Measurements from ENCODE around the gene ULBP2.
"Not testable (repeated sequence)": the region's sequence is repeated elsewhere in the genome, so short reads cannot be mapped to it uniquely, and the experiment has no call there.

The ULBP2 gene

GRCh38 chr6:149922091-149922490, 19.7 kb upstream of the ULBP2 start:
- peaks cover 95% of the 10 kb centered on the region for H3K27me3 ChIP-seq (ENCODE audit: control insufficient read depth, insufficient read depth, low read length)
- not testable (repeated sequence) for H3K36me3 ChIP-seq (ENCODE audit: control insufficient read depth, insufficient read depth, low read length); H3K27ac ChIP-seq (ENCODE audit: low read depth, low read length); H3K9me3 ChIP-seq (ENCODE audit: control insufficient read depth, insufficient read depth, low read depth, low read length); H3K4me1 ChIP-seq (ENCODE audit: control insufficient read depth, insufficient read depth, low read length); H3K9ac ChIP-seq (ENCODE audit: low read length)
- H3K4me3 ChIP-seq (ENCODE audit: low read depth, low read length), result peak overlapping the region; percentile 70

- H3K27me3 ChIP-seq (ENCODE audit: control insufficient read depth, insufficient read depth, low read length), result peaks cover 90% of the 10 kb centered on the region
- H3K4me3 ChIP-seq (ENCODE audit: low read depth, low read length), result peak within 1 kb of the TSS; percentile 70
- H3K9ac ChIP-seq (ENCODE audit: low read length), result no peak within 1 kb of the TSS
- no peaks in the 10 kb centered on the region for H3K36me3 ChIP-seq (ENCODE audit: control insufficient read depth, insufficient read depth, low read length)
- peaks cover 4% of the 10 kb centered on the region; the same call in 1 of the 2 replicates for H3K4me1 ChIP-seq (ENCODE audit: control insufficient read depth, insufficient read depth, low read length)
- H3K27ac ChIP-seq (ENCODE audit: low read depth, low read length), result no peak within 1 kb of the TSS
- H3K9me3 ChIP-seq (ENCODE audit: control insufficient read depth, insufficient read depth, low read depth, low read length), result no peaks in the 10 kb centered on the region
Observed at GRCh38 chr6:149922642-149923326, 19.0 kb upstream of the ULBP2 start, which contains the start of gene RAET1G. TSS of gene RAET1G (minus strand) at chr6:149923121. CDS start at chr6:149923010, 111 bp downstream.

GRCh38 chr6:149923327-149923986, 18.4 kb upstream of the ULBP2 start:
- Histone ChIP-seq H3K9me3 (ENCODE audit: control insufficient read depth, insufficient read depth, low read depth, low read length) (no peaks in the 10 kb centered on the region), H3K9ac (ENCODE audit: low read length) (no peak overlapping the region), H3K27me3 (ENCODE audit: control insufficient read depth, insufficient read depth, low read length) (peaks cover 83% of the 10 kb centered on the region), H3K36me3 (ENCODE audit: control insufficient read depth, insufficient read depth, low read length) (no peaks in the 10 kb centered on the region), H3K27ac (ENCODE audit: low read depth, low read length) (no peak overlapping the region), H3K4me3 (ENCODE audit: low read depth, low read length) (peak overlapping the region; percentile 70), H3K4me1 (ENCODE audit: control insufficient read depth, insufficient read depth, low read length) (peaks cover 4% of the 10 kb centered on the region; the same call in 1 of the 2 replicates)

GRCh38 chr6:149924206-149924932, 17.4 kb upstream of the ULBP2 start:
- no peak overlapping the region for H3K27ac ChIP-seq (ENCODE audit: low read depth, low read length)
- peaks cover 81% of the 10 kb centered on the region for H3K27me3 ChIP-seq (ENCODE audit: control insufficient read depth, insufficient read depth, low read length)
- H3K36me3 ChIP-seq (ENCODE audit: control insufficient read depth, insufficient read depth, low read length), result no peaks in the 10 kb centered on the region
- H3K4me3 ChIP-seq (ENCODE audit: low read depth, low read length), result no peak overlapping the region
- H3K4me1 ChIP-seq (ENCODE audit: control insufficient read depth, insufficient read depth, low read length), result peaks cover 4% of the 10 kb centered on the region; the same call in 1 of the 2 replicates
- no peaks in the 10 kb centered on the region for H3K9me3 ChIP-seq (ENCODE audit: control insufficient read depth, insufficient read depth, low read depth, low read length)
- no peak overlapping the region for H3K9ac ChIP-seq (ENCODE audit: low read length)

GRCh38 chr6:149924933-149925252, 16.9 kb upstream of the ULBP2 start:
- H3K4me1 ChIP-seq (ENCODE audit: control insufficient read depth, insufficient read depth, low read length), result peaks cover 4% of the 10 kb centered on the region; the same call in 1 of the 2 replicates
- no peaks in the 10 kb centered on the region for H3K9me3 ChIP-seq (ENCODE audit: control insufficient read depth, insufficient read depth, low read depth, low read length)
- no peaks in the 10 kb centered on the region for H3K36me3 ChIP-seq (ENCODE audit: control insufficient read depth, insufficient read depth, low read length)
- no peak overlapping the region for H3K4me3 ChIP-seq (ENCODE audit: low read depth, low read length)
- no peak overlapping the region for H3K27ac ChIP-seq (ENCODE audit: low read depth, low read length)
- H3K27me3 ChIP-seq (ENCODE audit: control insufficient read depth, insufficient read depth, low read length), result peaks cover 81% of the 10 kb centered on the region
- no peak overlapping the region for H3K9ac ChIP-seq (ENCODE audit: low read length)

GRCh38 chr6:149925253-149925973, 16.4 kb upstream of the ULBP2 start:
- H3K27ac ChIP-seq (ENCODE audit: low read depth, low read length), result no peak overlapping the region
- H3K4me3 ChIP-seq (ENCODE audit: low read depth, low read length), result peak overlapping the region; percentile 68
- H3K27me3 ChIP-seq (ENCODE audit: control insufficient read depth, insufficient read depth, low read length), result peaks cover 81% of the 10 kb centered on the region
- H3K9ac ChIP-seq (ENCODE audit: low read length), result no peak overlapping the region
- no peaks in the 10 kb centered on the region for H3K36me3 ChIP-seq (ENCODE audit: control insufficient read depth, insufficient read depth, low read length)
- no peaks in the 10 kb centered on the region for H3K9me3 ChIP-seq (ENCODE audit: control insufficient read depth, insufficient read depth, low read depth, low read length)
- H3K4me1 ChIP-seq (ENCODE audit: control insufficient read depth, insufficient read depth, low read length), result peaks cover 4% of the 10 kb centered on the region; the same call in 1 of the 2 replicates

GRCh38 chr6:149925974-149926777, 15.6 kb upstream of the ULBP2 start:
- Histone ChIP-seq H3K27me3 (ENCODE audit: control insufficient read depth, insufficient read depth, low read length) (peaks cover 81% of the 10 kb centered on the region), H3K4me3 (ENCODE audit: low read depth, low read length) (peak overlapping the region; percentile 68), H3K27ac (ENCODE audit: low read depth, low read length) (no peak overlapping the region), H3K4me1 (ENCODE audit: control insufficient read depth, insufficient read depth, low read length) (peaks cover 4% of the 10 kb centered on the region; the same call in 1 of the 2 replicates), H3K9ac (ENCODE audit: low read length) (no peak overlapping the region), H3K36me3 (ENCODE audit: control insufficient read depth, insufficient read depth, low read length) (no peaks in the 10 kb centered on the region), H3K9me3 (ENCODE audit: control insufficient read depth, insufficient read depth, low read depth, low read length) (no peaks in the 10 kb centered on the region)

- not testable (repeated sequence) for H3K9ac ChIP-seq (ENCODE audit: low read length); H3K36me3 ChIP-seq (ENCODE audit: control insufficient read depth, insufficient read depth, low read length); H3K4me3 ChIP-seq (ENCODE audit: low read depth, low read length); H3K9me3 ChIP-seq (ENCODE audit: control insufficient read depth, insufficient read depth, low read depth, low read length); H3K27ac ChIP-seq (ENCODE audit: low read depth, low read length); H3K4me1 ChIP-seq (ENCODE audit: control insufficient read depth, insufficient read depth, low read length)
- peaks cover 81% of the 10 kb centered on the region for H3K27me3 ChIP-seq (ENCODE audit: control insufficient read depth, insufficient read depth, low read length)
Observed at GRCh38 chr6:149927025-149927424, 14.8 kb upstream of the ULBP2 start.

GRCh38 chr6:149929422-149929821, 12.4 kb upstream of the ULBP2 start:
- H3K36me3 ChIP-seq (ENCODE audit: control insufficient read depth, insufficient read depth, low read length), result no peaks in the 10 kb centered on the region
- H3K27ac ChIP-seq (ENCODE audit: low read depth, low read length), result no peak overlapping the region
- no peak overlapping the region for H3K4me3 ChIP-seq (ENCODE audit: low read depth, low read length)
- peaks cover 4% of the 10 kb centered on the region; the same call in 1 of the 2 replicates for H3K4me1 ChIP-seq (ENCODE audit: control insufficient read depth, insufficient read depth, low read length)
- peaks cover 77% of the 10 kb centered on the region for H3K27me3 ChIP-seq (ENCODE audit: control insufficient read depth, insufficient read depth, low read length)
- H3K9me3 ChIP-seq (ENCODE audit: control insufficient read depth, insufficient read depth, low read depth, low read length), result no peaks in the 10 kb centered on the region
- no peak overlapping the region for H3K9ac ChIP-seq (ENCODE audit: low read length)

- no peaks in the 10 kb centered on the region for H3K9me3 ChIP-seq (ENCODE audit: control insufficient read depth, insufficient read depth, low read depth, low read length)
- no peaks in the 10 kb centered on the region for H3K4me1 ChIP-seq (ENCODE audit: control insufficient read depth, insufficient read depth, low read length)
- no peak overlapping the region for H3K9ac ChIP-seq (ENCODE audit: low read length)
- H3K36me3 ChIP-seq (ENCODE audit: control insufficient read depth, insufficient read depth, low read length), result no peaks in the 10 kb centered on the region
- no peak overlapping the region for H3K27ac ChIP-seq (ENCODE audit: low read depth, low read length)
- peaks cover 78% of the 10 kb centered on the region for H3K27me3 ChIP-seq (ENCODE audit: control insufficient read depth, insufficient read depth, low read length)
- H3K4me3 ChIP-seq (ENCODE audit: low read depth, low read length), result no peak overlapping the region
Observed at GRCh38 chr6:149931501-149931900, 10.3 kb upstream of the ULBP2 start.
